Loucy (cell line): ENCODE measurements around the gene SLC23A3.

Experiments used
- H2AFZ ChIP-seq: fragments of 200-600 bp; sonication (generic); 2 replicates; pipeline ENCODE4 v1.6.0; 2016; ENCODE audit warnings: antibody characterized with exemption, mild to moderate bottlenecking, low read length, moderate library complexity
- H3F3A ChIP-seq: fragments of 200-600 bp; 2 replicates; pipeline ENCODE4 v1.6.0; 2016; ENCODE audit warnings: antibody characterized with exemption, low read depth, mild to moderate bottlenecking
- H3K27me3 ChIP-seq: fragments of 200-600 bp; sonication (generic); 2 replicates; pipeline ENCODE4 v1.6.1; 2014; ENCODE audit warnings: low read length, mild to moderate bottlenecking; ENCODE audit not compliant: insufficient read depth, poor library complexity, severe bottlenecking
- H3K36me3 ChIP-seq: fragments of 200-600 bp; sonication (generic); 2 replicates; pipeline ENCODE4 v1.6.1; 2016; ENCODE audit warnings: low read length; ENCODE audit not compliant: insufficient read depth
- H3K4me1 ChIP-seq: fragments of 200-600 bp; sonication (generic); 2 replicates; pipeline ENCODE4 v1.5.1; 2014; ENCODE audit warnings: low read length, mild to moderate bottlenecking; ENCODE audit not compliant: insufficient read depth, poor library complexity, severe bottlenecking
- H3K4me2 ChIP-seq: fragments of 200-600 bp; sonication (generic); 2 replicates; pipeline ENCODE4 v1.6.0; 2014; ENCODE audit warnings: antibody characterized with exemption, low read length, low read depth, mild to moderate bottlenecking; ENCODE audit not compliant: poor library complexity, severe bottlenecking
- H3K4me3 ChIP-seq: fragments of 200-600 bp; sonication (generic); 2 replicates; pipeline ENCODE4 v1.5.1; 2014; ENCODE audit warnings: low read length, mild to moderate bottlenecking, mixed read lengths; ENCODE audit not compliant: poor library complexity, severe bottlenecking
- H3K79me2 ChIP-seq: fragments of 200-600 bp; sonication (generic); 2 replicates; pipeline ENCODE4 v1.6.1; 2014; ENCODE audit warnings: low read length; ENCODE audit not compliant: insufficient read depth
- H3K9ac ChIP-seq: fragments of 200-600 bp; sonication (generic); 2 replicates; pipeline ENCODE4 v1.6.0; 2014; ENCODE audit warnings: mild to moderate bottlenecking, low read depth, low read length, moderate library complexity; ENCODE audit not compliant: poor library complexity, severe bottlenecking
- H3K9me2 ChIP-seq: fragments of 200-600 bp; sonication (generic); replicated peaks from 2 replicates; pipeline ENCODE4 v1.6.1; 2016; ENCODE audit warnings: low read depth, low read length, mixed read lengths
- H3K9me3 ChIP-seq: fragments of 200-600 bp; sonication (generic); 2 replicates; pipeline ENCODE4 v1.6.1; 2014; ENCODE audit warnings: mild to moderate bottlenecking, antibody characterized with exemption, low read length, low read depth; ENCODE audit not compliant: insufficient read depth
- H4K20me1 ChIP-seq: fragments of 200-600 bp; sonication (generic); 2 replicates; pipeline ENCODE4 v1.6.0; 2014; ENCODE audit warnings: antibody characterized with exemption, low read length, mild to moderate bottlenecking; ENCODE audit not compliant: insufficient read depth, poor library complexity, severe bottlenecking
- CTCF ChIP-seq: fragments of 200-600 bp; sonication (generic); conservative IDR thresholded peaks from 2 replicates; pipeline ENCODE4 v1.5.1; 2014; ENCODE audit warnings: mild to moderate bottlenecking, antibody characterized with exemption, low read length
- EZH2phosphoT487 ChIP-seq: fragments of 200-600 bp; IDR thresholded peaks from 2 replicates; pipeline ENCODE4 v1.6.1; 2018; ENCODE audit warnings: antibody characterized with exemption, mild to moderate bottlenecking, moderate library complexity, borderline replicate concordance

Gene SLC23A3

GRCh38 chr2:219216535-219216915 is 46.7 kb upstream of the SLC23A3 start:
- Histone ChIP-seq H3F3A (no peaks in the 10 kb centered on the region), H3K27me3 (no peaks in the 10 kb centered on the region), H3K9me2 (no peaks in the 10 kb centered on the region), H3K9ac (no peak overlapping the region), H3K4me3 (no peak overlapping the region), H3K36me3 (peaks cover 14% of the 10 kb centered on the region; the same call in 1 of the 2 replicates), H4K20me1 (no peaks in the 10 kb centered on the region), H3K4me2 (no peak overlapping the region), H3K9me3 (no peaks in the 10 kb centered on the region), H3K79me2 (no peaks in the 10 kb centered on the region), H2AFZ (no peak overlapping the region), H3K4me1 (peaks cover 10% of the 10 kb centered on the region)
- no peak for TF ChIP-seq EZH2phosphoT487
- TF ChIP-seq CTCF, result no peak

- Histone ChIP-seq H3K79me2 (no peaks in the 10 kb centered on the region), H3F3A (no peaks in the 10 kb centered on the region), H2AFZ (no peak overlapping the region), H3K4me2 (no peak overlapping the region), H3K4me3 (no peak overlapping the region), H3K27me3 (no peaks in the 10 kb centered on the region), H4K20me1 (no peaks in the 10 kb centered on the region), H3K9ac (no peak overlapping the region), H3K9me2 (no peaks in the 10 kb centered on the region), H3K36me3 (peaks cover 9% of the 10 kb centered on the region; the same call in 1 of the 2 replicates), H3K9me3 (no peaks in the 10 kb centered on the region), H3K4me1 (peaks cover 10% of the 10 kb centered on the region)
- TF ChIP-seq EZH2phosphoT487, result no peak
Observed at GRCh38 chr2:219215871-219216534, 46.2 kb upstream of the SLC23A3 start.

DNA sequence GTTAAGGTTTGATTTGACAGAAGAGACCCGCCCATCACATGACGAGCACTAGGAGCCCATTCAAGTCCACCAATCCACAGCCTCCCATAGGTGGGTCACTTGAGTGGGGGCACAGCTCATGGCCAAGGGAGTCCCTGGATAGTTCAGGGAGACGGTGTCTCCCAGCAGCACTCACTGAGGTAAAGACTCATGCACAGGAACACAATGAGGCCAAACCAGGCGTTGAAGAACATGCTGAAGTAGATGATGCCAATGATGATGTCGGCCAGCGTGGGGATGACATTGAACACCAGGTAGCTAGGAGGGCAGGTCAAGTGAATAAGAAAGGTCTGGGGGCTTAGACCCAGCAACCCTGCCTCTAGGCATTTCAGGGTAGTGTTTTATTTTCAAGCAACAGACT is 45.0 kb upstream of the SLC23A3 start:
- H3K4me2 ChIP-seq, result no peak overlapping the region
- no peaks in the 10 kb centered on the region for H3K27me3 ChIP-seq
- no peaks in the 10 kb centered on the region for H3K9me2 ChIP-seq
- no peak overlapping the region for H3K4me3 ChIP-seq
- H3K9me3 ChIP-seq, result no peaks in the 10 kb centered on the region
- no peaks in the 10 kb centered on the region for H3F3A ChIP-seq
- H4K20me1 ChIP-seq, result no peaks in the 10 kb centered on the region
- H3K36me3 ChIP-seq, result no peaks in the 10 kb centered on the region
- no peak overlapping the region for H3K9ac ChIP-seq
- peaks cover 10% of the 10 kb centered on the region for H3K4me1 ChIP-seq
- H2AFZ ChIP-seq, result no peak overlapping the region
- no peaks in the 10 kb centered on the region for H3K79me2 ChIP-seq
- TF ChIP-seq EZH2phosphoT487, result no peak
- TF ChIP-seq CTCF, result no peak

- Histone ChIP-seq H3K4me1 (peaks cover 10% of the 10 kb centered on the region), H3K36me3 (no peaks in the 10 kb centered on the region)
- TF ChIP-seq CTCF, result no peak
- no peak for TF ChIP-seq EZH2phosphoT487
Observed at GRCh38 chr2:219214141-219214540, 44.3 kb upstream of the SLC23A3 start.

More at GRCh38 chr2:219214141-219214540, 44.3 kb upstream of the SLC23A3 start:
- Histone ChIP-seq H3K9ac (no peak overlapping the region), H3F3A (no peaks in the 10 kb centered on the region), H3K27me3 (no peaks in the 10 kb centered on the region), H3K4me2 (no peak overlapping the region), H4K20me1 (no peaks in the 10 kb centered on the region), H3K9me3 (no peaks in the 10 kb centered on the region), H2AFZ (no peak overlapping the region), H3K9me2 (no peaks in the 10 kb centered on the region), H3K4me3 (no peak overlapping the region), H3K79me2 (no peaks in the 10 kb centered on the region)
